B cell (primary cell): ENCODE measurements around the gene PTP4A1.

Experiments used
- EZH2 ChIP-seq: IDR thresholded peaks from 2 replicates; pipeline ENCODE4 v1.6.1; 2012; ENCODE audit warnings: borderline replicate concordance, low read depth, mild to moderate bottlenecking, moderate library complexity, low read length; ENCODE audit not compliant: insufficient read depth, poor library complexity, severe bottlenecking
- TF ChIP-seq, protein P1 (sequence below): fragments of 200-600 bp; IDR thresholded peaks from one replicate; pipeline ENCODE4 v1.8.0; 2022; ENCODE audit warnings: antibody characterized with exemption, mild to moderate bottlenecking

DNA sequence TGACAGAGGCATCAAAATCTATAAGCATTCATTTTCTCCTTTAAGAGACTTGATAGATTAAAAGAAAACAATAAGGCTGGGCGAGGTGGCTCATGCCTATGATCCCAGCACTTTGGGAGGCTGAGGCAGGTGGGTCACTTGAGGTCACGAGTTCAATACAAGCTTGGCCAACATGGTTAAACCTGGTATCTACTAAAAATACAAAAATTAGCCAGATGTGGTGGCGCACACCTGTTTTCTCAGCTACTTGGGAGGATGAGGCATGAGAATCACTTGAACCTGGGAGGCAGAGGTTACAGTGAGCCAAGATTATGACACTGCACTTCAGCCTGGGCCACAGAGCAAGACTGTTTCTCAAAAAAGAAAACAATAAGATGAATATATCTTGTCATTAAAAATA lies 39.3 kb upstream of the PTP4A1 start:
- TF ChIP-seq, protein P1, sequence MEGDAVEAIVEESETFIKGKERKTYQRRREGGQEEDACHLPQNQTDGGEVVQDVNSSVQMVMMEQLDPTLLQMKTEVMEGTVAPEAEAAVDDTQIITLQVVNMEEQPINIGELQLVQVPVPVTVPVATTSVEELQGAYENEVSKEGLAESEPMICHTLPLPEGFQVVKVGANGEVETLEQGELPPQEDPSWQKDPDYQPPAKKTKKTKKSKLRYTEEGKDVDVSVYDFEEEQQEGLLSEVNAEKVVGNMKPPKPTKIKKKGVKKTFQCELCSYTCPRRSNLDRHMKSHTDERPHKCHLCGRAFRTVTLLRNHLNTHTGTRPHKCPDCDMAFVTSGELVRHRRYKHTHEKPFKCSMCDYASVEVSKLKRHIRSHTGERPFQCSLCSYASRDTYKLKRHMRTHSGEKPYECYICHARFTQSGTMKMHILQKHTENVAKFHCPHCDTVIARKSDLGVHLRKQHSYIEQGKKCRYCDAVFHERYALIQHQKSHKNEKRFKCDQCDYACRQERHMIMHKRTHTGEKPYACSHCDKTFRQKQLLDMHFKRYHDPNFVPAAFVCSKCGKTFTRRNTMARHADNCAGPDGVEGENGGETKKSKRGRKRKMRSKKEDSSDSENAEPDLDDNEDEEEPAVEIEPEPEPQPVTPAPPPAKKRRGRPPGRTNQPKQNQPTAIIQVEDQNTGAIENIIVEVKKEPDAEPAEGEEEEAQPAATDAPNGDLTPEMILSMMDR = no peak
- TF ChIP-seq EZH2 = no peak
